Measurements from ENCODE around the gene DCDC1. TPM values are rescaled to one million over a fixed set of nuclear protein-coding genes. Genes with fewer than 3 reads are reported as not detected.

The DCDC1 gene
- total RNA-seq, 2 donors from 2014 or later: not detected

GRCh38 chr11:30936491-30936890 is 433.0 kb downstream of the DCDC1 start:
- no peaks in the 10 kb centered on the region for H3K36me3 ChIP-seq
- intact Hi-C loops (cut with DNase I): no loop called here
- H3K27ac ChIP-seq: no peak overlapping the region
- H3K9me3 ChIP-seq: no peaks in the 10 kb centered on the region
- no peak overlapping the region for H3K9ac ChIP-seq (ENCODE audit: low read depth in 2 of 2, low read length in 2 of 2)
- H3K27me3 ChIP-seq: no peaks in the 10 kb centered on the region
- H3K4me1 ChIP-seq: no peaks in the 10 kb centered on the region
- H3K4me3 ChIP-seq: no peak overlapping the region
- no peak for TF ChIP-seq CTCF (IDR thresholded peaks at IDR 0.05)
- DNase-seq: no peak

- Histone ChIP-seq H3K27ac (no peak overlapping the region), H3K9ac (ENCODE audit: low read depth in 2 of 2, low read length in 2 of 2) (no peak overlapping the region), H3K4me3 (no peak overlapping the region), H3K36me3 (no peaks in the 10 kb centered on the region), H3K4me1 (no peaks in the 10 kb centered on the region), H3K27me3 (no peaks in the 10 kb centered on the region), H3K9me3 (no peaks in the 10 kb centered on the region)
- TF ChIP-seq CTCF (IDR thresholded peaks at IDR 0.05): no peak
- DNase-seq: no peak
- intact Hi-C loops (cut with DNase I): no loop called here
These were observed 433.7 kb downstream of the DCDC1 start for GRCh38 chr11:30935861-30936260.

- Histone ChIP-seq H3K9ac (ENCODE audit: low read depth in 2 of 2, low read length in 2 of 2) (no peak overlapping the region), H3K27me3 (no peaks in the 10 kb centered on the region), H3K4me1 (no peaks in the 10 kb centered on the region), H3K9me3 (no peaks in the 10 kb centered on the region), H3K36me3 (no peaks in the 10 kb centered on the region), H3K27ac (no peak overlapping the region), H3K4me3 (no peak overlapping the region)
- no peak for DNase-seq
- intact Hi-C loops (cut with DNase I): loop anchor here (10.0 kb wide), 1 partner anchor 1491 kb away; no protein-coding TSS in a partner anchor
- no peak for TF ChIP-seq CTCF (IDR thresholded peaks at IDR 0.05)
These were observed 443.4 kb downstream of the DCDC1 start for GRCh38 chr11:30926130-30926529.

GRCh38 chr11:30921811-30922210 is 447.7 kb downstream of the DCDC1 start:
- no peak for TF ChIP-seq CTCF (IDR thresholded peaks at IDR 0.05)
- Histone ChIP-seq H3K4me1 (no peaks in the 10 kb centered on the region), H3K36me3 (no peaks in the 10 kb centered on the region), H3K4me3 (no peak overlapping the region), H3K27ac (no peak overlapping the region), H3K27me3 (no peaks in the 10 kb centered on the region), H3K9ac (ENCODE audit: low read depth in 2 of 2, low read length in 2 of 2) (no peak overlapping the region), H3K9me3 (no peaks in the 10 kb centered on the region)
- intact Hi-C loops (cut with DNase I): loop anchor here (10.0 kb wide), 1 partner anchor 1487 kb away; no protein-coding TSS in a partner anchor
- DNase-seq: no peak

- no peak overlapping the region for H3K9ac ChIP-seq (ENCODE audit: low read depth in 2 of 2, low read length in 2 of 2)
These were observed 450.0 kb downstream of the DCDC1 start for GRCh38 chr11:30919389-30920152.

More at GRCh38 chr11:30919389-30920152, 450.0 kb downstream of the DCDC1 start:
- H3K36me3 ChIP-seq: no peaks in the 10 kb centered on the region
- H3K4me3 ChIP-seq: no peak overlapping the region
- TF ChIP-seq CTCF (IDR thresholded peaks at IDR 0.05): no peak
- H3K4me1 ChIP-seq: no peaks in the 10 kb centered on the region
- intact Hi-C loops (cut with DNase I): loop anchor here (2.0 to 10.0 kb wide), 2 partner anchors 575 to 1485 kb away; no protein-coding TSS in a partner anchor
- no peak overlapping the region for H3K27ac ChIP-seq
- no peak for DNase-seq
- H3K27me3 ChIP-seq: no peaks in the 10 kb centered on the region
- H3K9me3 ChIP-seq: no peaks in the 10 kb centered on the region
